Motor neuron (in vitro differentiated cells): ENCODE data around the gene CD244. TPM values are rescaled to one million over a fixed set of nuclear protein-coding genes. Genes with fewer than 3 reads are reported as not detected.
"Not testable (repeated sequence)": the region's sequence is repeated elsewhere in the genome, so short reads cannot be mapped to it uniquely, and the experiment has no call there.

Experiments used
- ATAC-seq, 8 experiments: fragments of 200-7000 bp; cut with Tn5 transposase; replicated peaks in 6 of 8; 2 replicates each; pipeline ENCODE4 v1.8.0; 2021; ENCODE audit warnings: mild to moderate bottlenecking in 8 of 8, moderate library complexity in 8 of 8
- H3K27ac ChIP-seq, 2 donors: fragments of 250-450 bp; sonication (Bioruptor Pico); 2 replicates each; pipeline ENCODE4 v1.9.0; 2021; ENCODE audit warnings: antibody characterized with exemption in 2 of 2, mild to moderate bottlenecking in 2 of 2, moderate library complexity in 1 of 2
- H3K4me1 ChIP-seq, 2 donors: fragments of 250-450 bp; sonication (Bioruptor Pico); replicated peaks in 1 of 2; 2 replicates each; pipeline ENCODE4 v1.6.1; 2021; ENCODE audit warnings: antibody characterized with exemption in 2 of 2, mild to moderate bottlenecking in 2 of 2, moderate library complexity in 1 of 2
- H3K4me3 ChIP-seq, 5 donors: fragments of 250-450 bp; sonication (Bioruptor Pico); 2 replicates each; pipeline ENCODE4 v1.9.0; 2021; ENCODE audit warnings: antibody characterized with exemption in 5 of 5, mild to moderate bottlenecking in 5 of 5, moderate library complexity in 4 of 5
- WGBS, 10 experiments: fragments of 450-650 bp; shearing (Covaris generic); methylation state at CpG; one replicate each; pipeline ENCODE4 v1.0.0; 2022; 5-methylcytosine and 5-hydroxymethylcytosine counted together
- in situ Hi-C, 9 experiments: fragments of 400-800 bp; cut with MboI; loops; one replicate each; pipeline ENCODE4 v1.15.0; 2021; ENCODE audit warnings: low sequenced_read_pairs in 9 of 9, low pct_unique_long_range_greater_than_20kb in 2 of 9; ENCODE audit not compliant: unreplicated experiment in 9 of 9
- total RNA-seq, 8 experiments: library from RNA; unstranded; fragments of 300-600 nt; gene quantifications; 2 replicates each; pipeline versions ENCODE4 v1.2.3 to v1.2.4, GENCODE V29; 2022

Gene CD244
- total RNA-seq, 8 experiments from 2014 or later = 0.08 to 3.7 (median 0.31) TPM; not detected in 3

DNA sequence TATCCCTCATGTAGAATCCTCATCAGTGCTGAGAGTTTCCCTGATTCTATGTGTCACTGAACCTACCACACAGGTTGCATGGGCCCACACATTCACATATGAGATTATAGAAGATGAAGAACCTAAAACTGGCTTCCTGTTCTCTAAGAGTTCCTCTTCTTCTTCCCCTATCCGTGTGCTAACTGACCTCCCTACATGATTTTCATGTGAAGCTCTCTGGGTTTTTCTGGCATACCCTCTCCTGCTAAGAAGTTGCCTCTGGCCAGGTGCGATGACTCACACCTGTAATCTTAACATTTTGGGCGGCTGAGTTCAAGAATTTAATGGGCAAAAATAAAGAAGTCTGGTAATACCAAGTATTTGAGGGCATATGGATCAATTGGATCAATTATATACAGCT, 5.5 kb upstream of the CD244 start:
- Histone ChIP-seq H3K4me3 (no peak overlapping the region), H3K27ac (no peak overlapping the region), H3K4me1 (no peaks in the 10 kb centered on the region)
- WGBS, 10 experiments = 0 to 86% (median 60%) methylated on average over 1 to 3 of the region's 3 CpGs; no CpG with 5 or more reads in 1 of the 10 experiments
- in situ Hi-C loops = no loop called here
- no peak for ATAC-seq

DNA sequence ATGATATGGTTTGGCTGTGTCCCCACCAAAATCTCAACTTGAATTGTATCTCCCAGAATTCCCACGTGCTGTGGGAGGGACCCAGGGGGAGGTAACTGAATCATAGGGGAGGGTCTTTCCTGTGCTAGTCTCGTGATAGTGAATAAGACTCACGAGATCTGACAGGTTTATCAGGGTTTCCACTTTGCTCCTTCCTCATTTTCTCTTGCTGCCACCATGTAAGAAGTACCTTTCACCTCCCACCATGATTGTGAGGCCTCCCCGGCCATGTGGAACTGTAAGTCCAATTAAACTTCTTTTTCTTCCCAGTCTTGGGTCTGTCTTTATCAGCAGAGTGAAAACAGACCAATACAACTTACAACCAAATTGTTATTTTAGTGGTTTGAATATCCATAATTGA, 5.0 kb upstream of the CD244 start:
- H3K4me3 ChIP-seq, in situ Hi-C loops, H3K4me1 ChIP-seq, H3K27ac ChIP-seq, ATAC-seq: not testable (repeated sequence)
- WGBS, 10 experiments = 13 to 83% (median 60%) methylated on average over 1 to 4 of the region's 4 CpGs; no CpG with 5 or more reads in 2 of the 10 experiments

- in situ Hi-C loops = no loop called here
- 6 to 90% (median 78%) methylated on average over 1 to 6 of the region's 6 CpGs for WGBS, 10 experiments
These were observed 4.1 kb upstream of the CD244 start for GRCh38 chr1:160866695-160867260.

DNA sequence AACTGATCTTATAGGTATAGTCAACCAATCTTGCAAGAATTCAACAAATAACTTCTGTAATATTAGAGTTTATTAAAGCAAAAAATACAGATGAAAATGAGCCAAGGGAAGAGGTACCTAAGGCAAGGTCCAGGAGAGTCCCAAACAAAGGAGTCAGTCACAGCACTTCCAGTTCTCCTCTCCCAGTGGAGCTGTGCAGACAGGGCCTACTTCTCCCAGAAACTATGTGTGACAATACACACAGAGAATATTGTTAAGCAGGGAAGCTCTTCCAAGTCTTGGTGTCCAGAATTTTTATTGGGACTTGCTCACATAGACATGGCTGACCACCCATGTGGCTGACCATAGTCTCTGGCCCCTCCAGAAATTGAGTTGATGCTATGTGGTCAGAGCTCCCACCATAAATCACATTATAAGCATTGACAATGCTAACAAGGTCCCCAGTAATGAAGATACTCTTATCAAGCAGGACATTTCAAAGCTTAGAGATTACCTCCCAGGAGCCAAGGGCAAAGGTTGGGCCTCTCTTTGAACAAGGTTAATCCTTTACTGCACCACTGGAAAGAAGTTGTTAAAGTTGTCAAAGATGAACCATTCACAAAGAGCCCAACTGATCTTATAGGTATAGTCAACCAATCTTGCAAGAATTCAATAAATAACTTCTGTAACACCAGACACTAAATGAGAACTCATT, 3.5 kb upstream of the CD244 start:
- H3K27ac ChIP-seq = no peak overlapping the region
- no peaks in the 10 kb centered on the region for H3K4me1 ChIP-seq
- no peak overlapping the region for H3K4me3 ChIP-seq
- in situ Hi-C loops = no loop called here
- no peak for ATAC-seq

More at GRCh38 chr1:160866695-160867260, 4.1 kb upstream of the CD244 start:
- Histone ChIP-seq H3K27ac (no peak overlapping the region), H3K4me1 (no peaks in the 10 kb centered on the region), H3K4me3 (no peak overlapping the region)
- no peak for ATAC-seq

- in situ Hi-C loops = no loop called here
- Histone ChIP-seq H3K27ac (no peak overlapping the region), H3K4me1 (no peaks in the 10 kb centered on the region), H3K4me3 (no peak overlapping the region)
- 22 to 98% (median 73%) methylated on average over 1 to 5 of the region's 5 CpGs for WGBS, 10 experiments
- ATAC-seq = no peak
These were observed 2.6 kb upstream of the CD244 start for GRCh38 chr1:160865337-160865736.

DNA sequence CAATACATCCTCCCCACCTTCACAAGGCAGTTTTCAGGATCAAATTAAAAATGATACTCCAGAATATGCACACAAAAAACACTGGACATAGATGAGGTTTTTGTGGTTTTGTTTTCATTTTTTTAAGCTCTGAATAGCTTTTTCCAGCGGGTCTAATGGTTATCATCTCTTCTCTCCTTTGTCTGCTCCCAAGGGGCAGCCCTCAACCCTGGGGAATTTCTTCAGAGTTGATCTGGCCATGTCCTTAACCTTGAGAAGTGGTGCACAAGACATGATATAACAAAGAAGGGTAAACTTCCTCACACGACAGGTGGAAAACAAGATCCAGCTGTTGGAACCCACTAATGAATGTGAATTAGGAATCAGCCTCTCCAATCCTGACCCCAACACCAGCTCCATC, 1.5 kb upstream of the CD244 start:
- Histone ChIP-seq H3K27ac (no peak overlapping the region), H3K4me3 (no peak overlapping the region), H3K4me1 (no peaks in the 10 kb centered on the region)
- in situ Hi-C loops = no loop called here
- WGBS, 10 experiments = 0 to 100% (median 93%) methylated on average over 1 to 2 of the region's 2 CpGs; no CpG with 5 or more reads in 3 of the 10 experiments
- ATAC-seq = no peak

GRCh38 chr1:160863774-160864131, 1.1 kb upstream of the CD244 start:
- no peak for ATAC-seq
- in situ Hi-C loops = no loop called here

GRCh38 chr1:160863061-160863773, 530 bp upstream of the CD244 start:
- 34 to 100% (median 80%) methylated on average over 1 to 11 of the region's 11 CpGs; no CpG with 5 or more reads in 1 of the 10 experiments for WGBS, 10 experiments
- in situ Hi-C loops = no loop called here
- Histone ChIP-seq H3K27ac (no peak overlapping the region), H3K4me3 (no peak overlapping the region), H3K4me1 (no peaks in the 10 kb centered on the region)
- peak in 2 of 8 experiments; percentile 10 for ATAC-seq

More at GRCh38 chr1:160863774-160864131, 1.1 kb upstream of the CD244 start:
- Histone ChIP-seq H3K4me1 (no peaks in the 10 kb centered on the region), H3K27ac (no peak overlapping the region), H3K4me3 (no peak overlapping the region)
- 12 to 100% (median 88%) methylated on average over 1 to 4 of the region's 4 CpGs; no CpG with 5 or more reads in 1 of the 10 experiments for WGBS, 10 experiments

GRCh38 chr1:160860840-160861505, 1.7 kb downstream of the CD244 start:
- Histone ChIP-seq H3K4me1 (no peaks in the 10 kb centered on the region), H3K27ac (no peak overlapping the region), H3K4me3 (no peak overlapping the region)
- in situ Hi-C loops = no loop called here
- no peak for ATAC-seq
- WGBS, 10 experiments = 0 to 100% (median 79%) methylated on average over 1 to 5 of the region's 5 CpGs; no CpG with 5 or more reads in 4 of the 10 experiments

DNA sequence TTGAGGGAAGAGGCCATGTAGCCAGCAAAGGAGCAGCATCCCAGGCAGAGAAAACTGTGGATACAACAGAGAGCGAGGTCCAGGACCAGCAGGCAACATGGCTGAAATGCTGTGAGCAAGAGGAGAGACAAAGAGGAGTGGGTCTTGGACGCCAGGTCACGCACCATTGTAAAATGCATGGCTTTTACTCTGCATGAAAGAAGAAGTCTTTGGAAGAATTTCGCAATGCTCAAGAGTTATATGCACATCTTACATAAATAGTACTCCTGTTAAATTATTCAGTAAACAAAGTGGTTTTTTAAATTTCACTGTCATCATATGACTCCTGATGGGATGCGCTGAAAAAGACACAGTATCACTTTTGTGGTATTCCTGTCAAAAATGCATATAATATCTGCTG, 3.5 kb downstream of the CD244 start:
- Histone ChIP-seq H3K4me1 (no peaks in the 10 kb centered on the region), H3K27ac (no peak overlapping the region), H3K4me3 (no peak overlapping the region)
- in situ Hi-C loops = no loop called here
- ATAC-seq = peak in 3 of 8 experiments; percentile 45 to 68 (median 46)
- 8 to 100% (median 77%) methylated on average over 1 to 5 of the region's 5 CpGs for WGBS, 10 experiments

DNA sequence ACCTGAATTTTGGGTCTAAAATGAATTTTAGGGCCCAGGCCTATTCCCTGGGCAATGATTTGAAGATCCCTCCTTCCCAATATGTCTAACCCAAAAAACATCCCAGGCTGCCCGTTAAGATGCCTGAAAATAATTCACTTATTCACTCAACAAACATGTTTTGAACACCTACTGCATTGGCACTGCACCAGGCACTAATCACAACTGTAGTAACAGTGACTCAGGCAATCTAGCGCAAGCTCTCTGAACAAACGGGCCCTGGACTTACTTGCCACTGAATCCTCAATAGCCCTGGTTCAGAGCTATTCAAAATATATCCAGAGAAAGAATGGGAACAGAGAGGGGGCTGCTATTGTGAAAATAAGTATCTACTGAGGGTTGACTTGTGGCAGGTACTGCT, 4.2 kb downstream of the CD244 start:
- ATAC-seq = no peak
- no peak overlapping the region for H3K4me3 ChIP-seq
- no peaks in the 10 kb centered on the region for H3K4me1 ChIP-seq
- WGBS, 10 experiments = 11 to 100% (median 69%) methylated on average over 1 to 3 of the region's 3 CpGs
- in situ Hi-C loops = no loop called here
- H3K27ac ChIP-seq = no peak overlapping the region

GRCh38 chr1:160858097-160858496, 4.6 kb downstream of the CD244 start:
- in situ Hi-C loops = no loop called here
- H3K4me1 ChIP-seq = no peaks in the 10 kb centered on the region
- 35 to 69% (median 61%) methylated on average over 3 to 4 of the region's 4 CpGs; no CpG with 5 or more reads in 4 of the 10 experiments for WGBS, 10 experiments
- H3K4me3 ChIP-seq = no peak overlapping the region
- no peak overlapping the region for H3K27ac ChIP-seq
- peak in 1 of 8 experiments; percentile 54 for ATAC-seq
